Kidney (tissue), 14 donors: ENCODE data around the gene NGB. TPM values are rescaled to one million over a fixed set of nuclear protein-coding genes. Genes with fewer than 3 reads are reported as not detected.

Experiments
- DNase-seq, 5 donors: peaks; one replicate each; pipeline ENCODE4 v3.0.0-alpha.2; 2013 to 2020
- FAIRE-seq: peaks from 2 replicates; lab custom pipeline; 2012; peaks lifted over from hg19 to GRCh38; lab: Jason Lieb, UNC
- H3K27ac ChIP-seq, 2 donors: one replicate each; pipeline ENCODE4 v1.7.0; 2013; ENCODE audit warnings: low read depth in 2 of 2, low read length in 2 of 2, inconsistent platforms in 1 of 2
- H3K27me3 ChIP-seq: one replicate; pipeline ENCODE4 v1.7.1; 2013; ENCODE audit warnings: low read length, inconsistent platforms; ENCODE audit not compliant: control insufficient read depth, insufficient read depth
- H3K36me3 ChIP-seq, 3 donors: one replicate each; pipeline versions ENCODE4 v1.7.0 to v1.7.1; 2013; ENCODE audit warnings: low read length in 3 of 3, control low read depth in 1 of 3, inconsistent platforms in 1 of 3; ENCODE audit not compliant: insufficient read depth in 3 of 3, control insufficient read depth in 2 of 3
- H3K4me1 ChIP-seq, 3 donors: one replicate each; pipeline versions ENCODE4 v1.7.0 to v1.7.1; 2013; ENCODE audit warnings: low read length in 3 of 3, inconsistent platforms in 1 of 3, low read depth in 1 of 3; ENCODE audit not compliant: control insufficient read depth in 2 of 3, insufficient read depth in 2 of 3
- H3K4me3 ChIP-seq, 3 donors: one replicate each; pipeline versions ENCODE4 v1.7.0 to v1.8.1; 2013; ENCODE audit warnings: low read length in 3 of 3, control low read depth in 1 of 3, inconsistent platforms in 1 of 3
- H3K9ac ChIP-seq, 3 donors: one replicate each; pipeline versions ENCODE4 v1.7.0 to v1.7.1; 2013; ENCODE audit warnings: low read length in 3 of 3, control low read depth in 1 of 3, inconsistent platforms in 1 of 3
- H3K9me3 ChIP-seq, 3 donors: one replicate each; pipeline versions ENCODE4 v1.7.0 to v1.7.1; 2013; ENCODE audit warnings: low read length in 3 of 3, control low read depth in 1 of 3, inconsistent platforms in 1 of 3; ENCODE audit not compliant: control insufficient read depth in 2 of 3, insufficient read depth in 1 of 3
- CTCF ChIP-seq: IDR thresholded peaks from 3 replicates; pipeline ENCODE4 v1.5.1; 2012; ENCODE audit warnings: mild to moderate bottlenecking, moderate library complexity, borderline replicate concordance; ENCODE audit not compliant: insufficient read depth; ENCODE audit errors: extremely low read depth
- intact Hi-C: fragments of 100-400 bp; cut with DNase I; formaldehyde crosslinking; loops from one replicate; pipeline ENCODE4 v1.11.1; 2022
- polyA plus RNA-seq: library from polyadenylated mRNA; stranded (reverse); fragments of 350-450 nt; fragmentation: Illumina TruSeq; extraction: RNeasy Lipid Tissue Mini Kit (QIAGEN cat#74804); gene quantifications from one replicate; pipeline ENCODE4 v1.2.3, GENCODE V29; 2014; ENCODE audit warnings: low read depth, low replicate concordance; ENCODE audit not compliant: insufficient read depth
- total RNA-seq: library from RNA; stranded (reverse); fragmentation: NEBNext Ultra II Directional; extraction: Animal tissue kit (Norgen Biotek cat#: 25700); gene quantifications from one replicate; pipeline ENCODE4 v1.2.1, GENCODE V29; 2021
- donor health status: control.
- donor health status: control.
- donor health status: control.
- donor health status: control.
- donor health status: control.
- donor health status: DM: yes; HTN: yes; CAD: no.
- donor health status: Normal renal cell carcinoma (clear cell type).

Gene NGB
- total and polyA plus RNA-seq, 2 donors from 2014 or later, result not detected

- no peak overlapping the region for H3K4me3 ChIP-seq
- no peak for FAIRE-seq
- H3K9me3 ChIP-seq, result peaks cover 0 to 10% (median 0%) of the 10 kb centered on the region in 3 donors
- intact Hi-C loops, result no loop called here
- peaks cover 0 to 8% (median 4%) of the 10 kb centered on the region in 3 donors for H3K36me3 ChIP-seq
- H3K4me1 ChIP-seq, result no peaks in the 10 kb centered on the region
- peaks cover 4% of the 10 kb centered on the region for H3K27me3 ChIP-seq
- no peak for TF ChIP-seq CTCF
- H3K9ac ChIP-seq, result no peak overlapping the region
- DNase-seq, result no peak
- no peak overlapping the region for H3K27ac ChIP-seq
Observed at GRCh38 chr14:77273796-77274195, 2.8 kb upstream of the NGB start.

GRCh38 chr14:77272261-77272660 lies 1.3 kb upstream of the NGB start:
- peaks cover 0 to 17% (median 0%) of the 10 kb centered on the region in 3 donors for H3K9me3 ChIP-seq
- H3K4me1 ChIP-seq, result no peaks in the 10 kb centered on the region
- intact Hi-C loops, result no loop called here
- no peak overlapping the region for H3K27ac ChIP-seq
- no peak for TF ChIP-seq CTCF
- no peak overlapping the region for H3K9ac ChIP-seq
- DNase-seq, result no peak
- no peak for FAIRE-seq
- H3K36me3 ChIP-seq, result peaks cover 0 to 4% (median 4%) of the 10 kb centered on the region in 3 donors
- peaks cover 4% of the 10 kb centered on the region for H3K27me3 ChIP-seq
- H3K4me3 ChIP-seq, result no peak overlapping the region

GRCh38 chr14:77270361-77271112 lies 469 bp downstream of the NGB start:
- FAIRE-seq (no peak), DNase-seq (peak in 1 of 5 donors; percentile 15)
- no peak for TF ChIP-seq CTCF
- Histone ChIP-seq H3K4me1 (no peaks in the 10 kb centered on the region), H3K9ac (no peak overlapping the region), H3K4me3 (no peak overlapping the region), H3K36me3 (no peaks in the 10 kb centered on the region), H3K27ac (no peak overlapping the region), H3K9me3 (peaks cover 0 to 17% (median 0%) of the 10 kb centered on the region in 3 donors), H3K27me3 (peaks cover 4% of the 10 kb centered on the region)
- intact Hi-C loops, result no loop called here
